Upper lobe of left lung (tissue), 6 donors: Measurements from ENCODE around the gene UBE3B. TPM values are rescaled to one million over a fixed set of nuclear protein-coding genes. Genes with fewer than 3 reads are reported as not detected.

Experiments used
- ATAC-seq, 2 donors: fragments of 200-7000 bp; cut with Tn5 transposase; one replicate each; pipeline ENCODE4 v1.9.1; 2022; ENCODE audit warnings: mild to moderate bottlenecking in 2 of 2, moderate library complexity in 2 of 2; ENCODE audit not compliant: low FRiP score in 2 of 2
- DNase-seq, 2 donors: peaks; one replicate each; pipeline ENCODE4 v3.0.0-alpha.2; 2019 to 2020
- H3K27ac ChIP-seq, 4 donors: fragments of 200-600 bp; sonication (generic); one replicate each; pipeline ENCODE4 v1.5.1; 2016 to 2019
- H3K27me3 ChIP-seq, 4 donors: fragments of 200-600 bp; sonication (generic); one replicate each; pipeline ENCODE4 v1.5.1; 2017 to 2019
- H3K36me3 ChIP-seq, 4 donors: fragments of 200-600 bp; sonication (generic); one replicate each; pipeline ENCODE4 v1.5.1; 2016 to 2019
- H3K4me1 ChIP-seq, 4 donors: fragments of 200-600 bp; sonication (generic); one replicate each; pipeline ENCODE4 v1.5.1; 2018 to 2019
- H3K4me3 ChIP-seq, 4 donors: fragments of 200-600 bp; sonication (generic); one replicate each; pipeline ENCODE4 v1.5.1; 2017 to 2019; ENCODE audit warnings: mild to moderate bottlenecking in 2 of 4, moderate library complexity in 1 of 4
- H3K9me3 ChIP-seq, 4 donors: fragments of 200-600 bp; sonication (generic); one replicate each; pipeline ENCODE4 v1.5.1; 2018 to 2019
- CTCF ChIP-seq, 6 experiments: fragments of 450-650 bp in 4 of 6; fragments of 200-600 bp in 2 of 6; sonication (generic) in 2 of 6; IDR thresholded peaks; one replicate each; pipeline ENCODE4 v1.5.1; 2016 to 2019; ENCODE audit warnings: antibody characterized with exemption in 6 of 6
- EP300 ChIP-seq, 4 donors: sonication (generic); formaldehyde crosslinking; IDR thresholded peaks; one replicate each; pipeline ENCODE4 v1.5.1; 2017; ENCODE audit warnings: antibody characterized with exemption in 4 of 4, control low read depth in 2 of 4
- POLR2A ChIP-seq, 4 donors: fragments of 450-650 bp; IDR thresholded peaks; one replicate each; pipeline ENCODE4 v1.5.1; 2016 to 2017; ENCODE audit warnings: antibody characterized with exemption in 4 of 4, mild to moderate bottlenecking in 2 of 4
- POLR2AphosphoS5 ChIP-seq, 2 donors: sonication (generic); formaldehyde crosslinking; IDR thresholded peaks; one replicate each; pipeline ENCODE4 v1.5.1; 2017; ENCODE audit warnings: antibody characterized with exemption in 2 of 2
- WGBS, 2 donors: methylation state at CpG; one replicate each; pipeline ENCODE4 v1.1.5; 2017 to 2018; 5-methylcytosine and 5-hydroxymethylcytosine counted together
- total RNA-seq, 6 donors: library from RNA; depleted of rRNA in 4 of 6; stranded (reverse); fragments of >200 nt in 4 of 6; gene quantifications; one replicate each; pipeline versions ENCODE4 v1.1.0 to v1.2.1, GENCODE V29; 2016 to 2021
- donor health status: DM: no; HTN: no; CAD: no; lungs with moderate emphysema.
- donor health status: DM: no; HTN: yes; CAD: no; lungs with severe emphysema.

The UBE3B gene
- total RNA-seq, 6 donors from 2014 or later, result 27.0 to 69.1 (median 44.7) TPM

GRCh38 chr12:109525279-109525585 is 47.8 kb downstream of the UBE3B start:
- WGBS, 2 donors, result 86 to 89% methylated on average over 3 of the region's 3 CpGs
- no peak for TF ChIP-seq EP300 (IDR thresholded peaks at IDR 0.05)
- no peak for TF ChIP-seq POLR2AphosphoS5 (IDR thresholded peaks at IDR 0.05)
- TF ChIP-seq CTCF (IDR thresholded peaks at IDR 0.05), result no peak
- TF ChIP-seq POLR2A (IDR thresholded peaks at IDR 0.05), result no peak
- DNase-seq (no peak), ATAC-seq (no peak)
- no peaks in the 10 kb centered on the region for H3K9me3 ChIP-seq
- no peak overlapping the region for H3K27ac ChIP-seq
- H3K36me3 ChIP-seq, result peaks cover 9 to 99% (median 84%) of the 10 kb centered on the region in 4 donors
- H3K4me3 ChIP-seq, result no peak overlapping the region
- no peaks in the 10 kb centered on the region for H3K27me3 ChIP-seq
- no peaks in the 10 kb centered on the region for H3K4me1 ChIP-seq

- H3K36me3 ChIP-seq, result peaks cover 5 to 98% (median 78%) of the 10 kb centered on the region in 4 donors
- no peak for DNase-seq
- TF ChIP-seq POLR2A (IDR thresholded peaks at IDR 0.05), result no peak
- TF ChIP-seq CTCF (IDR thresholded peaks at IDR 0.05), result no peak
- no peak for TF ChIP-seq EP300 (IDR thresholded peaks at IDR 0.05)
- TF ChIP-seq POLR2AphosphoS5 (IDR thresholded peaks at IDR 0.05), result no peak
These were observed 50.2 kb downstream of the UBE3B start for GRCh38 chr12:109527489-109528123.

GRCh38 chr12:109529691-109530640 is 52.5 kb downstream of the UBE3B start:
- TF ChIP-seq POLR2A (IDR thresholded peaks at IDR 0.05) (no peak), POLR2AphosphoS5 (IDR thresholded peaks at IDR 0.05) (no peak), CTCF (IDR thresholded peaks at IDR 0.05) (no peak), EP300 (IDR thresholded peaks at IDR 0.05) (no peak)
- peaks cover 13 to 98% (median 75%) of the 10 kb centered on the region in 4 donors for H3K36me3 ChIP-seq
- no peak overlapping the region for H3K27ac ChIP-seq
- WGBS, 2 donors, result 87 to 89% methylated on average over 14 to 19 of the region's 19 CpGs
- ATAC-seq, result no peak
- H3K4me3 ChIP-seq, result no peak overlapping the region
- no peaks in the 10 kb centered on the region for H3K27me3 ChIP-seq
- H3K4me1 ChIP-seq, result no peaks in the 10 kb centered on the region
- DNase-seq, result no peak
- no peaks in the 10 kb centered on the region for H3K9me3 ChIP-seq

More at GRCh38 chr12:109527489-109528123, 50.2 kb downstream of the UBE3B start:
- no peaks in the 10 kb centered on the region for H3K27me3 ChIP-seq
- no peak for ATAC-seq
- H3K9me3 ChIP-seq, result no peaks in the 10 kb centered on the region
- H3K27ac ChIP-seq, result no peak overlapping the region
- 91 to 95% methylated on average over 8 of the region's 8 CpGs for WGBS, 2 donors
- H3K4me3 ChIP-seq, result no peak overlapping the region
- H3K4me1 ChIP-seq, result no peaks in the 10 kb centered on the region

GRCh38 chr12:109531411-109531810 is 54.0 kb downstream of the UBE3B start:
- WGBS, 2 donors, result 68 to 80% methylated on average over 2 of the region's 2 CpGs
- ATAC-seq, result no peak

More at GRCh38 chr12:109531411-109531810, 54.0 kb downstream of the UBE3B start:
- Histone ChIP-seq H3K4me1 (no peaks in the 10 kb centered on the region), H3K4me3 (no peak overlapping the region), H3K27me3 (no peaks in the 10 kb centered on the region), H3K36me3 (peaks cover 13 to 94% (median 66%) of the 10 kb centered on the region in 4 donors), H3K27ac (no peak overlapping the region), H3K9me3 (no peaks in the 10 kb centered on the region)
- TF ChIP-seq POLR2A (IDR thresholded peaks at IDR 0.05) (no peak), CTCF (IDR thresholded peaks at IDR 0.05) (no peak), POLR2AphosphoS5 (IDR thresholded peaks at IDR 0.05) (no peak), EP300 (IDR thresholded peaks at IDR 0.05) (no peak)
- no peak for DNase-seq
